Liver (tissue), 9 donors: ENCODE results near the gene PLS1. TPM values are rescaled to one million over a fixed set of nuclear protein-coding genes. Genes with fewer than 3 reads are reported as not detected.

ENCODE experiments used
- DNase-seq: peaks from one replicate; pipeline ENCODE4 v3.0.0-alpha.2; 2017; ENCODE audit warnings: low spot score
- H3K27ac ChIP-seq, 2 donors: one replicate each; pipeline ENCODE4 v1.7.0; 2013; ENCODE audit warnings: inconsistent platforms in 2 of 2, low read length in 2 of 2, control low read depth in 1 of 2, low read depth in 1 of 2, mild to moderate bottlenecking in 1 of 2
- H3K27me3 ChIP-seq, 4 donors: one replicate each; pipeline versions ENCODE4 v1.6.1 to v1.7.0; 2013; ENCODE audit warnings: low read length in 3 of 4, inconsistent platforms in 1 of 4, mild to moderate bottlenecking in 1 of 4, moderate library complexity in 1 of 4; ENCODE audit not compliant: control insufficient read depth in 4 of 4, insufficient read depth in 4 of 4
- H3K36me3 ChIP-seq, 4 donors: one replicate each; pipeline versions ENCODE4 v1.6.1 to v1.7.0; 2013; ENCODE audit warnings: low read length in 3 of 4, mild to moderate bottlenecking in 3 of 4, low read depth in 1 of 4, moderate library complexity in 1 of 4; ENCODE audit not compliant: control insufficient read depth in 4 of 4, insufficient read depth in 3 of 4
- H3K4me1 ChIP-seq, 4 donors: one replicate each; pipeline versions ENCODE4 v1.6.1 to v1.7.0; 2013; ENCODE audit warnings: low read length in 3 of 4, mild to moderate bottlenecking in 3 of 4, moderate library complexity in 1 of 4; ENCODE audit not compliant: control insufficient read depth in 4 of 4, insufficient read depth in 4 of 4
- H3K4me3 ChIP-seq, 3 donors: one replicate each; pipeline versions ENCODE4 v1.6.1 to v1.7.0; 2013; ENCODE audit warnings: low read length in 3 of 3, control low read depth in 1 of 3, low read depth in 1 of 3, mild to moderate bottlenecking in 1 of 3
- H3K9ac ChIP-seq, 2 donors: one replicate each; pipeline ENCODE4 v1.7.0; 2013; ENCODE audit warnings: low read length in 2 of 2, mild to moderate bottlenecking in 2 of 2, moderate library complexity in 2 of 2, control low read depth in 1 of 2, low read depth in 1 of 2
- H3K9me3 ChIP-seq, 4 donors: one replicate each; pipeline versions ENCODE4 v1.6.1 to v1.7.0; 2013; ENCODE audit warnings: low read length in 3 of 4; ENCODE audit not compliant: control insufficient read depth in 4 of 4
- EGR1 ChIP-seq, 2 donors: IDR thresholded peaks; 2 replicates each; pipeline ENCODE4 v1.6.1; 2016 to 2018; ENCODE audit warnings: antibody characterized with exemption in 2 of 2, low read depth in 2 of 2
- FOXA1 ChIP-seq: IDR thresholded peaks from 2 replicates; pipeline ENCODE4 v1.6.1; 2016; ENCODE audit warnings: antibody characterized with exemption
- FOXA2 ChIP-seq: IDR thresholded peaks from 2 replicates; pipeline ENCODE4 v1.6.1; 2016; ENCODE audit warnings: antibody characterized with exemption
- GABPA ChIP-seq, 2 donors: IDR thresholded peaks in 1 of 2; conservative IDR thresholded peaks in 1 of 2; 2 replicates each; pipeline ENCODE4 v1.6.1; 2016; ENCODE audit warnings: antibody characterized with exemption in 2 of 2, mild to moderate bottlenecking in 1 of 2, moderate library complexity in 1 of 2
- HNF4G ChIP-seq: IDR thresholded peaks from 2 replicates; pipeline ENCODE4 v1.6.1; 2016; ENCODE audit warnings: antibody characterized with exemption
- JUND ChIP-seq, 2 donors: IDR thresholded peaks; 2 replicates each; pipeline ENCODE4 v1.6.1; 2016; ENCODE audit warnings: antibody characterized with exemption in 2 of 2
- NR2F2 ChIP-seq: IDR thresholded peaks from 2 replicates; pipeline ENCODE4 v1.6.1; 2016; ENCODE audit warnings: antibody characterized with exemption
- RXRA ChIP-seq, 2 donors: IDR thresholded peaks; 2 replicates each; pipeline ENCODE4 v1.6.1; 2017 to 2018; ENCODE audit warnings: antibody characterized with exemption in 2 of 2, mild to moderate bottlenecking in 1 of 2
- SP1 ChIP-seq: IDR thresholded peaks from 2 replicates; pipeline ENCODE4 v1.6.1; 2018; ENCODE audit warnings: antibody characterized with exemption, mild to moderate bottlenecking
- TAF1 ChIP-seq: conservative IDR thresholded peaks from 2 replicates; pipeline ENCODE4 v1.6.1; 2016; ENCODE audit warnings: antibody characterized with exemption, mild to moderate bottlenecking
- WGBS: extraction: QIAGEN DNeasy Blood & Tissue Kit; methylation state at CpG from one replicate; pipeline ENCODE4 v1.1.7; 2013; 5-methylcytosine and 5-hydroxymethylcytosine counted together
- polyA plus RNA-seq, 2 donors: library from polyadenylated mRNA; stranded (reverse) in 1 of 2; unstranded in 1 of 2; fragments of 200-250 nt in 1 of 2; fragments of >200 nt in 1 of 2; fragmentation: Nextera tagmentation in 1 of 2; extraction: Ambion mirVana in 1 of 2; gene quantifications; one replicate each; pipeline versions ENCODE4 v1.2.1 to v1.2.3, GENCODE V29; 2013 to 2015
- total RNA-seq, 2 donors: library from RNA; depleted of rRNA; stranded (reverse); fragments of >200 nt; gene quantifications; one replicate each; pipeline ENCODE4 v1.2.3, GENCODE V29; 2014
- TF ChIP-seq, protein P1 (sequence below): IDR thresholded peaks from 2 replicates; pipeline ENCODE4 v1.6.1; 2016; ENCODE audit warnings: antibody characterized with exemption, mild to moderate bottlenecking
- TF ChIP-seq, protein P2 (sequence below): IDR thresholded peaks from 2 replicates; pipeline ENCODE4 v1.6.1; 2016; ENCODE audit warnings: antibody characterized with exemption
- TF ChIP-seq, protein P3 (sequence below): IDR thresholded peaks from 2 replicates; pipeline ENCODE4 v1.6.1; 2016; ENCODE audit warnings: antibody characterized with exemption
- TF ChIP-seq, protein P4 (sequence below): fragments of 150-350 bp; IDR thresholded peaks from 2 replicates; pipeline ENCODE4 v1.5.1; 2017; ENCODE audit warnings: improper control_type of control experiment, low read depth, low read length; ENCODE audit not compliant: missing input control
- donor health status: healthy.
- donor health status: healthy.
- donor health status: healthy.
- donor health status: healthy.
- donor health status: healthy.

PLS1 gene
- total and polyA plus RNA-seq, 4 donors, result 7.2 to 21.9 (median 10.1) TPM

DNA sequence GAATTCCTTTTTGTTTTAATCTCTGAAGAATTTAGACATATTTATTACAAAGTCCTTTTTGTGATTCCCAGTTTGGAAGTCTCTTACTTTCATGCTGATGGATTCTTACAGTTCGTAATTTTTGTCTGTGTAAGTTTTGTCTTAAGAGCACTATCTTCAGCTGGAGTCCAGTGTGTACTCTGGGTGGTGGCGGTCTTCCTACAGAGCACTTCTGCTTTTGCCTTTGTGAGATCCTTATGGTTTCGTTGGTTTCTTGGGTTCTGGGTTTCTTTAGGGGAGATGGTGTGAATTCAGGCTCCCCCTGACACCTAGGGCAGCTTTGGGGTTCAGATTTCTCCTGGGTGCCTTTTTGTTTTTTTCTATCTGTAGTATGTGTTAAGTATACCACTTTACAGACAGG is 45.3 kb downstream of the PLS1 start:
- TF ChIP-seq NR2F2 (no peak), EGR1 (IDR thresholded peaks at IDR 0.05; ENCODE audit: low read depth in 2 of 2) (no peak), FOXA2 (no peak), FOXA1 (no peak)
- TF ChIP-seq, protein P1, sequence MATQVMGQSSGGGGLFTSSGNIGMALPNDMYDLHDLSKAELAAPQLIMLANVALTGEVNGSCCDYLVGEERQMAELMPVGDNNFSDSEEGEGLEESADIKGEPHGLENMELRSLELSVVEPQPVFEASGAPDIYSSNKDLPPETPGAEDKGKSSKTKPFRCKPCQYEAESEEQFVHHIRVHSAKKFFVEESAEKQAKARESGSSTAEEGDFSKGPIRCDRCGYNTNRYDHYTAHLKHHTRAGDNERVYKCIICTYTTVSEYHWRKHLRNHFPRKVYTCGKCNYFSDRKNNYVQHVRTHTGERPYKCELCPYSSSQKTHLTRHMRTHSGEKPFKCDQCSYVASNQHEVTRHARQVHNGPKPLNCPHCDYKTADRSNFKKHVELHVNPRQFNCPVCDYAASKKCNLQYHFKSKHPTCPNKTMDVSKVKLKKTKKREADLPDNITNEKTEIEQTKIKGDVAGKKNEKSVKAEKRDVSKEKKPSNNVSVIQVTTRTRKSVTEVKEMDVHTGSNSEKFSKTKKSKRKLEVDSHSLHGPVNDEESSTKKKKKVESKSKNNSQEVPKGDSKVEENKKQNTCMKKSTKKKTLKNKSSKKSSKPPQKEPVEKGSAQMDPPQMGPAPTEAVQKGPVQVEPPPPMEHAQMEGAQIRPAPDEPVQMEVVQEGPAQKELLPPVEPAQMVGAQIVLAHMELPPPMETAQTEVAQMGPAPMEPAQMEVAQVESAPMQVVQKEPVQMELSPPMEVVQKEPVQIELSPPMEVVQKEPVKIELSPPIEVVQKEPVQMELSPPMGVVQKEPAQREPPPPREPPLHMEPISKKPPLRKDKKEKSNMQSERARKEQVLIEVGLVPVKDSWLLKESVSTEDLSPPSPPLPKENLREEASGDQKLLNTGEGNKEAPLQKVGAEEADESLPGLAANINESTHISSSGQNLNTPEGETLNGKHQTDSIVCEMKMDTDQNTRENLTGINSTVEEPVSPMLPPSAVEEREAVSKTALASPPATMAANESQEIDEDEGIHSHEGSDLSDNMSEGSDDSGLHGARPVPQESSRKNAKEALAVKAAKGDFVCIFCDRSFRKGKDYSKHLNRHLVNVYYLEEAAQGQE, result no peak
- no peak overlapping the region for H3K4me3 ChIP-seq
- no peaks in the 10 kb centered on the region for H3K36me3 ChIP-seq
- no peaks in the 10 kb centered on the region for H3K27me3 ChIP-seq
- no peak overlapping the region for H3K27ac ChIP-seq
- H3K9me3 ChIP-seq, result no peaks in the 10 kb centered on the region
- peaks cover 0 to 6% (median 2%) of the 10 kb centered on the region in 4 donors for H3K4me1 ChIP-seq
- WGBS, result 83% methylated on average over 3 of the region's 3 CpGs
- no peak for DNase-seq
- H3K9ac ChIP-seq, result no peak overlapping the region

DNA sequence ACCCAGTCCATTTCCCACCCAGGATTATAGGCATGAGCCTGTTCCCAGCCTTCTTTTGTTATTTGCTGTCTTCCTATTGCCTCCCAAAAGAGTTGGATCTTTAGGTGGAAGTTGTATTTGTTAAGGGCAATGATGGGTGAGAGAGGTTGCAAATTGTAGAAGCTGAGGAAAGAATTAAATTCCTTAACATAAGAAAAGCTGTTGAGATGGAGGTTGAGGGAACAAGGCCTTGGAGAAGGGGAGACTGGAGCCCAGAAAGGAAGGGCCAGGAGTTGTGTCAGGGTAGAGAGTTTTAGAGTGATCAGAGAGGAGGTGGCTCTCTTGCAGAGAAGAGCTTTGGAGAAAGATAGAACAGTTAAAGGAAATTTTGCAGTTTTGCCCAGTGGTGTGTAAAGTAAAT is 46.8 kb downstream of the PLS1 start:
- H3K4me3 ChIP-seq, result no peak overlapping the region
- H3K27me3 ChIP-seq, result no peaks in the 10 kb centered on the region
- H3K36me3 ChIP-seq, result peaks cover 0 to 1% (median 0%) of the 10 kb centered on the region in 4 donors
- DNase-seq, result no peak
- H3K4me1 ChIP-seq, result peaks cover 0 to 6% (median 2%) of the 10 kb centered on the region in 4 donors
- no peak overlapping the region for H3K27ac ChIP-seq
- TF ChIP-seq EGR1 (IDR thresholded peaks at IDR 0.05; ENCODE audit: low read depth in 2 of 2) (no peak), SP1 (no peak), RXRA (IDR thresholded peaks at IDR 0.05) (no peak), TAF1 (no peak), FOXA1 (no peak), JUND (IDR thresholded peaks at IDR 0.05) (no peak), FOXA2 (no peak), NR2F2 (no peak)
- TF ChIP-seq, protein P1, result no peak
- TF ChIP-seq, protein P2, sequence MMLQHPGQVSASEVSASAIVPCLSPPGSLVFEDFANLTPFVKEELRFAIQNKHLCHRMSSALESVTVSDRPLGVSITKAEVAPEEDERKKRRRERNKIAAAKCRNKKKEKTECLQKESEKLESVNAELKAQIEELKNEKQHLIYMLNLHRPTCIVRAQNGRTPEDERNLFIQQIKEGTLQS, result no peak
- H3K9ac ChIP-seq, result no peak overlapping the region
- H3K9me3 ChIP-seq, result no peaks in the 10 kb centered on the region

DNA sequence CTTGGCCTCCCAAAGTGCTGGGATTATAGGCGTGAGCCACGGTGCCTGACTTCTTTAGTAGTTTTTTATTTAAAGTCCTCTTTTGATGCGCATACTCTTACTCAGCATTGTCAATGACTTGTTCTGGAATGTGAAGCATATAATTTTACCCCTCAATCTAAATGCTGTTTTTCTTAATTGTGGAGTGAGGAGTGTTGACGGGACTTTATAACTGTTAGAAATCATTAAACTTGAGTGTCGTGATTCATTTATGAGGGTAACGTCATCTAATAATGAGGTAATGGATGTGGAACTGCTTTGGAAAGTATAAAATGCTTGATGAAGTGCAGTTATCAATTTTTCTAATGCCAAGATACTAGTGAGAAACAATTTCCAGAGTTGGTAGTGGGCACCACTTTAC is 48.3 kb downstream of the PLS1 start:
- peaks cover 0 to 3% (median 0%) of the 10 kb centered on the region in 4 donors for H3K36me3 ChIP-seq
- no peak overlapping the region for H3K27ac ChIP-seq
- peaks cover 0 to 7% (median 2%) of the 10 kb centered on the region in 4 donors for H3K4me1 ChIP-seq
- DNase-seq, result no peak
- H3K4me3 ChIP-seq, result no peak overlapping the region
- H3K9ac ChIP-seq, result no peak overlapping the region
- WGBS, result 88% methylated on average over 6 of the region's 6 CpGs
- TF ChIP-seq, protein P3, sequence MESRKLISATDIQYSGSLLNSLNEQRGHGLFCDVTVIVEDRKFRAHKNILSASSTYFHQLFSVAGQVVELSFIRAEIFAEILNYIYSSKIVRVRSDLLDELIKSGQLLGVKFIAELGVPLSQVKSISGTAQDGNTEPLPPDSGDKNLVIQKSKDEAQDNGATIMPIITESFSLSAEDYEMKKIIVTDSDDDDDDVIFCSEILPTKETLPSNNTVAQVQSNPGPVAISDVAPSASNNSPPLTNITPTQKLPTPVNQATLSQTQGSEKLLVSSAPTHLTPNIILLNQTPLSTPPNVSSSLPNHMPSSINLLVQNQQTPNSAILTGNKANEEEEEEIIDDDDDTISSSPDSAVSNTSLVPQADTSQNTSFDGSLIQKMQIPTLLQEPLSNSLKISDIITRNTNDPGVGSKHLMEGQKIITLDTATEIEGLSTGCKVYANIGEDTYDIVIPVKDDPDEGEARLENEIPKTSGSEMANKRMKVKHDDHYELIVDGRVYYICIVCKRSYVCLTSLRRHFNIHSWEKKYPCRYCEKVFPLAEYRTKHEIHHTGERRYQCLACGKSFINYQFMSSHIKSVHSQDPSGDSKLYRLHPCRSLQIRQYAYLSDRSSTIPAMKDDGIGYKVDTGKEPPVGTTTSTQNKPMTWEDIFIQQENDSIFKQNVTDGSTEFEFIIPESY, result no peak
- TF ChIP-seq FOXA1, result no peak
- TF ChIP-seq HNF4G, result no peak
- TF ChIP-seq JUND (IDR thresholded peaks at IDR 0.05), result no peak
- TF ChIP-seq, protein P4, sequence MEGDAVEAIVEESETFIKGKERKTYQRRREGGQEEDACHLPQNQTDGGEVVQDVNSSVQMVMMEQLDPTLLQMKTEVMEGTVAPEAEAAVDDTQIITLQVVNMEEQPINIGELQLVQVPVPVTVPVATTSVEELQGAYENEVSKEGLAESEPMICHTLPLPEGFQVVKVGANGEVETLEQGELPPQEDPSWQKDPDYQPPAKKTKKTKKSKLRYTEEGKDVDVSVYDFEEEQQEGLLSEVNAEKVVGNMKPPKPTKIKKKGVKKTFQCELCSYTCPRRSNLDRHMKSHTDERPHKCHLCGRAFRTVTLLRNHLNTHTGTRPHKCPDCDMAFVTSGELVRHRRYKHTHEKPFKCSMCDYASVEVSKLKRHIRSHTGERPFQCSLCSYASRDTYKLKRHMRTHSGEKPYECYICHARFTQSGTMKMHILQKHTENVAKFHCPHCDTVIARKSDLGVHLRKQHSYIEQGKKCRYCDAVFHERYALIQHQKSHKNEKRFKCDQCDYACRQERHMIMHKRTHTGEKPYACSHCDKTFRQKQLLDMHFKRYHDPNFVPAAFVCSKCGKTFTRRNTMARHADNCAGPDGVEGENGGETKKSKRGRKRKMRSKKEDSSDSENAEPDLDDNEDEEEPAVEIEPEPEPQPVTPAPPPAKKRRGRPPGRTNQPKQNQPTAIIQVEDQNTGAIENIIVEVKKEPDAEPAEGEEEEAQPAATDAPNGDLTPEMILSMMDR, result no peak
- TF ChIP-seq TAF1, result no peak
- no peak for TF ChIP-seq GABPA (IDR thresholded peaks at IDR 0.05 in 1 of 2, conservative IDR thresholded peaks at IDR 0.05 in 1 of 2)
- no peaks in the 10 kb centered on the region for H3K27me3 ChIP-seq
- H3K9me3 ChIP-seq, result no peaks in the 10 kb centered on the region
